ENCODE measurements around the gene CDH9.
"Not testable (repeated sequence)": the region's sequence is repeated elsewhere in the genome, so short reads cannot be mapped to it uniquely, and the experiment has no call there.

CDH9 gene

DNA sequence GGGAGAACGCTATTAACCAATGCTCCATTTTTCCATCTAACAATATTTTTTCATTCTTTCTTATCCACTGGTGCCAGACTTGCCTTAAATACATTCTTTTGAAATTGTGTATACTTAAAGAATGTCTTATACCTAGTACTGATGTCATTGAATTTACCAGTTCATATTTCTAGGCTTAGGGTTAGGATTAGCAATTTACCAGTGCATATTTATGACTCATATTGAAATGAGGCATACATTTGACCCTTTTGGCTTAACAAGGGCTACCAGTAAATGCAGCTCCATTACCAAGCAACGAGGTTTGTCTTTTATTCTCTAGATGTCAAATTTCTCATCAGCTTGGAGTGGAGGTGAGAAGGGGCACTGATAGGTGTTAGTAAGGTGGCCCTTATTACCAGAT lies 89.5 kb downstream of the CDH9 start:
- DNase-seq, result no peak

DNA sequence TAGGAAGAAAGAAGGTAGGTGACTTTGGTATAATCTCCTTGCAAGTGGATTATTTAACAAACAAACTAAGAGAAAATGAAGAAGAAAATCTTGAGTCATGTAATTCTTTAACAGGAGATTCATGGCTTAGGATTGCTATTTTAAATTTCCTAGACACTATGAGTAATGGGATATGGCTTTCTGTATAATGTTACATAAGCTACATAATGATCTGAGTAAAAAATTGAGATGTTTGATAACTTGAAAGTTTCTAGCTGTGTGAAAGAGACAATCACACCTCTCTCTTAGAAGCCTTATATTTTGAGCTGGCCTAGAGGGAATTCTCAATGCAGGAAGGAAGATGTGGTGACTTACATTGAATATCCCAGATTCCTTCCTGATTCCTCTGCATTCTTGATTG lies 92.5 kb downstream of the CDH9 start:
- DNase-seq, result no peak

DNA sequence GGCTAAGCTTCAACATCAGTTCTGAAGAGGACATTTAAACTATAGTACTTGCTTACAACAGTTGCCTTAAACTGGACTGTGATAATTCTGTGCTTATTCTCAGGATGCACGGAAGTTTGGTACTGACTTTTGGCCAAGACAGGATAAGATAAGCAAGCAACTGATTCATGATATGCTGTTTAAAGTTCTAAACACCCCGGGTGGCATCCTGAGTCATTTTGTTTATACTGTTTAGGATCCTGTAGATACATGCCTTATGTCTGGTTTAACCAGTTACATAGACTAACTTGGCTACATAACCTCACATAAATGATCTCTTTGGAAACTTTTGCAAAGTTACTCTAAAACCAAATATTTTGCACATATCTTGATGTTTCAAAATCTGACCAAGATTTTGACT lies 95.9 kb downstream of the CDH9 start:
- DNase-seq, result no peak

DNA sequence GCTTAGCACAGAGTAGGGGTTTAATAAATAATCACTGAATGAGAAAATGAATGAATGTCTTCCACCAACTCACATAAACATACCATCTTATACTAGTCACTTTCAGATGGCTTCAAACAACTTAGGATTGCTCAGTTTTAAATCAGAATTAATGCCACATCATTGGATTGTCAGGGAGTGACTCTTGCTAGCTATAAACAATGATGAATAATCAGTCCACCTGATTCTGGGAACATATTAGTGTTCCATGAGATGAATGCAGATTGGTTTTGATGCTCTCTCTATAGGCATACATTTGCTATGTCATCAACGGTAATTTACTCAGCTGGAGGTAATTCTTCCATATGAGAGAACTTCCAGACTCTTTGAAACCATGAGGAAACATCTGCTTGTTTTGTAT lies 97.4 kb downstream of the CDH9 start:
- no peak for DNase-seq

- no peak for DNase-seq
Observed at GRCh38 chr5:26932238-26932637, 106.1 kb downstream of the CDH9 start.

DNA sequence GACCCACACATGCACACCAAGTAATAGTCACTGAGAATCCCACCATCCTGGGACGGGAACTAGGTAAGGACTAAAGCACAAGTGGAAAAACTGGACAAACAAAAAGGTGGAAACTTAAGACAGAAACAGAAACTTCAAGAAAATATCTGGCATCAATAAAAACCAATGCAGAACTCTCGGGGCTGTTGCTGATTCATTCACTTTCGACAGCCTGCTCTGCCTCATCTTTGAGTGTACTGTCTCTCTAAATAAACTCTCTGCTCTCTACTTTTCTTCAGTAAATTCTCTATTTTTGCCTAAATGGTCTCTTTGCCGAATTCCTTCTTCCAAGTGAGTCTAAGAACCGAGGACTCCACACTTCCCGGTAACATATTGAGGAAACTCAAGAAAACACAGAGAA lies 116.9 kb downstream of the CDH9 start:
- no peak for DNase-seq

DNA sequence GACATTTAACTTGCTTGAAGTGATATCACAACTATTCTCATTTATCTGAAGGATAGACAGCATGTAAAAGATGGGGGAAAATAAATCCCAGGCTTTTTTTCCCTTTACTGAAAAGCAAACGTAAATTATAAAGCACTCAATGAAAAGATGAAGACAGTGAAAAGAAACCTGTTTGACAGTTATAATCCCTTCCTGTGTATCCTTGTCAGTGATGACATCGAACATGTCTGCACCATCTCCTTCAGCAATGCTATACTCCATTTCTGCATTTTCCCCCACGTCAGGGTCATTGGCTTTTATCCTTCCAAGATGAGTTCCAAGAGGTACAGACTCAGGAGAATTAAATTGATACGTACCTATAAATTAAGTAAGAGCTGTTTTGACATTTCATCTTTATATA lies 134.9 kb downstream of the CDH9 start:
- no peak for DNase-seq

DNA sequence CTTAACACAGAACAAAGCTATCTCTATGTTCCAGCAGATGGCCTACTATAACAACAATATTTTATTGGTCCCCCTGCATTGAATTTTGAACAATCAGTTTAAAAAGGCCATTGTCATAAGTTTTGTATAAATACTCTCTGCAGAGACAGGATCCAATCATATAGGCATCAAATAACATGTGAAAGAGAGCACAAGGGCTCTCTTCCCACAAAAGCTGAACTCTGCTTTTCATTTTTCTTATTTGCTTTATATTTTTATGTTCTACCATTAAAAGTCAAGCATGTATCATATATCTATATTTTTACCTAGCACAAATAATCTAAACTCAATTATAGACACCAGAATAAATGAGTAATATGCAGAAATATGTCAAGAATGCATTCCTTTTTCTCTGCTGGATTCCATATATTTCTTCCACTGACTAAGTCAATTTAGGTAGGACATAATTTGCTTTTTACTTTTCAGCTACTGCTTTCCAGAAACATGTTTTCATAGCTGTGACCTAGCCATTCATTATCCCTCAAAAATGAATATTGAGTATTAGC lies 143.6 kb downstream of the CDH9 start:
- DNase-seq, result no peak

DNA sequence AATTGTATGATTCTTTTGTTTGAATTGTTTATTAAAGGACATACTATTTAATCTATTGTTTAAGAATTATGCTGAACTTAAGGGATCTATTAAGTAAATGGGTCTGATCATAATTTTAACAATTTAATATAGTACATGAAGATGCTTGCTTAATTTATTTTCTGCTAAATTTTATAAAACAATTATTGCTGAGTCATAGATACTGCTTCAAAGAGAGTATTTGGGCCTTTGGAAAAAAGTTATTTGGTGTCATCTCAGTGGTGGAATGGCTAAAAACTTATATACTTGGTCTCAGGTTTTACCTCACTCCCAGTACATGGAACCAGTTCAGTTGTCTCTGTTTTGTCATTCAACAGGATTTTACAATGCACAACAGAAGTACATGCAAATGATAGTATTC lies 145.3 kb downstream of the CDH9 start:
- no peak for DNase-seq

DNA sequence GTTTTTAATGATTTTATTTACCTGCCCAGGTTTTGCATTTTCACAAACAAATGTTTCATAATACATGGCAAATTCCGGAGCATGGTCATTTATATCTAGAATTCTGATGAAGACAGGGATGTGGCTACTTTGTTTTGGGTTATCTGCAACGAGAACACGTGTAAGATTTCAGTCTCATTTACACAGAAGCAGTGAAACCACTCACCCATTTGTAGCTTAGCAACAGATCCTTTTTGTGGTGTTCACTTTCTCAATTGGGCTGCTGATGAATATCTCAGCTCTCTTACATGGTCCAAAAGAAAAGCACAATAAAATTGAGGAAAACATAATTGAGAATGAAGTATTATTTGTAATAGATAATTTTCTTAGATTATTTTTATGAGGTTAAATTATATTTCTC lies 148.6 kb downstream of the CDH9 start:
- DNase-seq, result no peak

DNA sequence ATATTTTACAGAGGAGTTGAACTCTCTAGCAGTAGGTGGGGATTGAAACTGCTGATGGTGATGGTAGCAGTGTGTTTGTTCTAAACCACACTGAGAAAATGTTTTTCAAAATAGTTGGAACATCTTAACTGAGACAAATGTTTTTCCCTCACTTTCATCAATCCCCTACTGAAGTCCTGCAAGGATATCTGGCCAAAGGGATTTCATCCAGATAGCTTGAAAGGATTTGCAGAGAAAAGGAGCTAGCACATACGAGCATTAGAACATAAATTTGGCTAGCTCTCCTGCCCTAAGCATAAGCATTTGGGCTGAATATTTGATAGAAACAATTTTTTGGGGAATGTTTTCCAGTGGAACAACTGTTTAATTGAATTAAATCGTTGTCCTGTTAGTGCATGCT lies 153.9 kb downstream of the CDH9 start:
- no peak for DNase-seq

DNA sequence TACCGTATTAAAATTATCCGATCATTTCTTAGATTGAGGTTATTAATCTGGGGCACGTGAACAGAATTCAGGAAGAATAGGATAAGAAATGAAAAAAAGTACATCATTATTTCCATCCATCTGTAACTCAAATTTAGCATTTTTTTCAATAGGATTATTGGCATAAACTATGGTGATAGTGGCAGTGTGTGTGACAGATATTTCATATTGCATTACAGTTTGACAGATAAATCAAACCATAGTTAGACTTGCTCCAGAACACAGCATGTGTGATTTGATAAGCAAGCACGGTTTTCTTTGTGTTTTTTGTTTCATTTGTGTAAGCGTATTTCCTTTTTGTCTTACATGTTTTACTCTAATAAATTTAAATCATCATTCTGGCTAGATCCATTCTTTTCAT lies 155.0 kb downstream of the CDH9 start:
- no peak for DNase-seq

DNA sequence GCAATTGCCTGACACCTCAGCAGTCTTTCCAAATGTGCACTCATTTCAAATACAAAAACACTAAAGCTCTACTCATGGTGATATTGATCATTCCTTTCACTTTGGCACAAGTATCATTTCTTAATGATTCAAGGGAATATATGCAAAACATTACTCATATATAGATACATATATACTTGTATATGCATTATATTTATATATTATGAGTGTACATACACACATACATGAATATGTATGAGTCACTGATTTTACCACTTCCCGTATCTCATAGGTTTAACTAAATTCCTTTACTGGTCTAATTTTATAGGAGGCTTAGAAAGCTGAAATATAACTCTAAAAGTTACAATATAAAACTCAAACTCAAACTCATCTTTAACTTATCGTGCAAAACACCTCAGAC lies 156.5 kb downstream of the CDH9 start:
- no peak for DNase-seq

DNA sequence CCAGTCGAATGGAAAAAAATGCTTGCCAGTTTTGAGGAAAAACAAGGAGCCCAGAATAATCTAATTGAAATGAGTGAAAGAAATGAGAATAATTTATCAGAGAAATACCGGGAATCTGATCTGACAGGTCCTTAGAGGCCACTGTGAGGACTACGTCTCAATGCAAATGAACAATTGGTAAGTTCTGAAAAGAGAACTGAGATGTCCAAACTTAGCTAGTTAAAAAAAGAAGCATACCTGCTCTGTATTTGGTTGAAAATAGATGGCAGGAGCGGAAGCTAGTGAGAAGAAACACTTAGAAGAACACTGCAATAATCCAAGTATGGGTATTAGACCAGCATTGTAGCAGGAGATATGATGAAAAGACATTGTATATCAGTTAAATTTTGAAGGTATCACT lies 161.2 kb downstream of the CDH9 start:
- no peak for DNase-seq

- DNase-seq, result no peak
Observed at GRCh38 chr5:26872337-26872736, 166.0 kb downstream of the CDH9 start.

DNA sequence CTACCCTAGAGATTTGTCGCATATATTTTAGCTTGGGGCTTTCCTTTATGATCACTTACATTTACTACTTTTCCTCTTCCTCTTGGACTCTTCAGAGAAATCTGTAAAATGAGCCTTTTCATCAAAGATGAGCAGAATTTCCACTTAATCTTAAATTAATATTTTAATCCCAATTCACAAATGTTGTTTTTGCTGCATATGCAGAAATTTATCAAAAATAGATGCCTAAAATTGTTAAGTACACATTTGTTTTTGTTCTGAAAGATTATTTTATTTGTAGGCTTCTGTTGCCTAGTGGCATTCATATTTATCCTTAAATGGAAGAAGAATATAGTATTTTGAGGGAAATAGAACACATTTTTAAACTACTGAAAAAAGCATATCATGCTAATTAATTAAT lies 168.6 kb downstream of the CDH9 start:
- no peak for DNase-seq

DNA sequence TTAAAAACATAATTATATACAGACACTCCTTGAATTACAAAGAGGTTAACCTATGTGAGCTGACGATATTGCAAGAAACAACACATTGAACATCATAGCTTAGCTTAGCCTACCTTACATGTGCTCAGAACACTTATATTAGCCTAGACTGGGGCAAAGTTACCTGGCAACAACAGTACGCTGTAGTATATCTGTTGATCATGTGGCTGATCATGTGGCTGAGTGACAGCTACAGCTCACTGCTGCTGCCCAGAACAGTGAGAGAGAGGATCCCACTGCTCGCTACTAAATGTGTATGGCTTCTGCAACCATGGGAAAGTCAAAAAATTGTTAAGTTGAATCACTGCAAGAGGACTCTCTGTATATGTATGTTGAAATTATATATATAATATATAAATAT lies 169.9 kb downstream of the CDH9 start:
- no peak for DNase-seq

- DNase-seq, result no peak
Observed at GRCh38 chr5:26864061-26864460, 174.3 kb downstream of the CDH9 start.

GRCh38 chr5:26856238-26856637 lies 182.1 kb downstream of the CDH9 start:
- DNase-seq, result no peak

DNA sequence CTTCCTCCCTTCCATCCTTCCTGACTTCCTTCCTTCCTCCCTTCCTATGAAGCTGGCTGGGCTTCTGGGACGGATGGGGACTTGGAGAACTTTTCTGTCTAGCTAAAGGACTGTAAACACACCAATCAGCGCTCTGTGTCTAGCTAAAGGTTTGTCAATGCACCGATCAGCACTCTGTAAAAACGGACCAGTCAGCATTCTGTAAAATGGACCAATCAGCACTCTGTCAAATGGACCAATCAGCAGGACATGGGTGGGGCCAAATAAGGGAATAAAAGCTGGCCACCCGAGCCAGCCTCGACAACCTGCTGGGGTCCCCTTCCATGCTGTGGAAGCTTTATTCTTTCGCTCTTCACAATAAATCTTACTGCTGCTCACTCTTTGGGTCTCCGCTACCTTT lies 185.9 kb downstream of the CDH9 start:
- DNase-seq, result not testable (repeated sequence)

GRCh38 chr5:26847041-26847736 lies 191.2 kb downstream of the CDH9 start:
- DNase-seq, result no peak

DNA sequence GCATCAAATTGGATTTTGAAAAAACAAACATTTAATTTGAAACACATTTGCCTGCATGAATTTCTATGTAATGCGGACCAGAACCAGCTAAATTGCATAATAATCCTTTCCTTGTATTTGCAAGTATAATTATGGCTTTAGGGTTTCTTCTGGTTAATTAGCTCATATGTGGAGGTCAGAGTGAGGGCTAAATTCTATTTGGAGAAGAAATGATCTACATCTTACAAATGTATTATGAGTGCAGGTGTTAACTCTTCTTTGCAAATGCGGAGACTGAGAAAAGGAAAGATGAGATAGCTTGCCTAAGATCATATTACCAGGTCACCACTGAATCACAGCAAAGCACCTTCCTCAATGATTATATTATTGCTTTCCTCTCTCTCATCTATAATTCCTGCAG lies 194.7 kb downstream of the CDH9 start:
- no peak for DNase-seq

DNA sequence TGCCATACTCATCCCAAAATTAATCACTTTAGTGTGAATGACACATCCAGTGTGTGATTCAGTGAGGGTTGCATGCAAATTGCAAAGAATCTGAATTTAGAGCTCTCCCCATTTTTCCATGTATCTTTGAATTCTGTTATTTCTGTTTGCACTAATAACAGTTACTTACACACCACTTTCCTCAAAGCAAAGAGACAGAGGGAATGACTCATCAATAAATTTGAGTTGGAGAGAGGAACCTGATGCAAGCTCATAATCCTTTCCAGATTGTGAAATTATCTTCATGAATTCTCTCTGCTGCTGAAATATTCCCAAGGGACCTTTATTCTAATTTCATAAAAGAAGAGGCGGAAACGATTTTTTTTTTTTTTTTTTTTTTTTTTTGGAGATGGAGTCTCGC lies 204.8 kb downstream of the CDH9 start:
- no peak for DNase-seq

Measured in activated CD4-positive, alpha-beta T cell treated with anti-CD3 and anti-CD28 coated beads for 4 hours (primary cell).